Activated CD4-positive, alpha-beta T cell treated with anti-CD3 and anti-CD28 coated beads for 24 hours (primary cell): ENCODE data around the gene SLC34A2.

Experiments used
- DNase-seq, 2 donors: peaks; one replicate each; pipeline ENCODE4 v3.0.0-alpha.2; 2020; ENCODE audit warnings: low read depth in 2 of 2

The SLC34A2 gene

DNA sequence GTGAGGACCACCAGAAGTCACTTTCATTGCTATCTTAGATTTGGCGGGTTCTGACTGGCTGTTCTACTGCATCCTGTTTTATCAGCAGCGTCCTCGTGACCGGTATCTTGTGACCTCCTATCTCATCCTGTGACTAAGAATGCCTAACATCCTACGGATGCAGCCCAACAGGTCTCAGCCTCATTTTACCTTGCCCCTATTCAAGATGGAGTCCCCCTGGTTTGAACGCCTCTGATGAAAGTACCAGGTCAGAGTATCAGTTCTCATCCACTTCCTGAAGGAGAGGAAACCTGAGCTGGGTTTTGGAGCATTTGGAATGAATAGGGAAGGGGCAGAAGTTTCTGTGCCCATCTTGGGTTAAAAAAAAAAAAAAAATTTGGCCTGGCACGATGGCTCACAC is 70.2 kb downstream of the SLC34A2 start:
- DNase-seq = no peak

DNA sequence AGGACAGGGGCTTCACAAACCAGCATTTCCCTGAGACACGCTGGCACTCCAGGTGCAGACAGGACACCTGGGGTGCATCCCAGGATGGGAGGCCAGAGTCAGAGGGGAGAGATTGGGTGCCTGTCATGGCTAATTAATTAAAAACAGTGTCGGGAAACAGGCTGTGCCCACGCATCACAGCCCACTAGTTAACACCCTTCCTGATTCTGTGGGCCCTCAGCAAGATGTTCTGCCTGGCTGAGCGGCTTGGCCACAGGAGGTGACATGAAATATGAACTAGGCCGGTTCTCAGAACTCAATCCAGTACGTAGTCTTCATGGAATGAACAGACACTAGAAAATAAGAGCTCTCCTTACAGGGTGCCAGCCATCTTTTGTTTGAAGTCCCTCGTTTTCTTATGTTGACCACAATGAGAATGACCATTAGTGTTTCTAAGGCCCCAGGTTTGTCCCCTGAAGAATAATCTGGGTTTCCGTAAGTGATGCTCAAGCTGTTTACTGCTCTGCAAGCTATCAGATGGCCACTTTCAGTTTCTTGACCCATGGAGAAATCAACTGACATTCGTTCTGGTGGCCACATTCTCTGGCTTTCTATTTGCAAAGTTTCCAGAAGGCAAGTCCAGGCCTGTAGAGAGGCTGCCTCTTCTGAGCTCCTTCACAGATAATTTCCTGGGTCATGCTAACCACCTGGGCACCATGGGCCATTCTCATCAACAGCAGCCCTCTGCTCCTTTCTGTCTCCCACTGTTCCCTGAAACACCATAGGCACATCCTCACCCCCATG is 72.3 kb downstream of the SLC34A2 start:
- DNase-seq = no peak
